H1 (cell line): ENCODE measurements around the gene OR5J2. TPM values are rescaled to one million over a fixed set of nuclear protein-coding genes. Genes with fewer than 3 reads are reported as not detected.

Experiments used
- ATF3 ChIP-seq: IDR thresholded peaks from 2 replicates; pipeline ENCODE4 v1.6.1; 2011; ENCODE audit warnings: low read depth, mild to moderate bottlenecking, low read length; ENCODE audit not compliant: insufficient read depth
- CHD2 ChIP-seq: IDR thresholded peaks from 2 replicates; pipeline ENCODE4 v1.6.1; 2012; ENCODE audit warnings: low read length, improper control_type of control experiment
- KDM1A ChIP-seq: fragments of 200-600, 300-600 bp; sonication (generic); IDR thresholded peaks from 2 replicates; pipeline ENCODE4 v1.7.1; 2016; ENCODE audit warnings: mild to moderate bottlenecking, low read length, borderline replicate concordance
- POU5F1 ChIP-seq: IDR thresholded peaks from 2 replicates; pipeline ENCODE4 v1.6.1; 2011; ENCODE audit warnings: low read depth, mild to moderate bottlenecking, low read length, moderate library complexity
- RAD21 ChIP-seq, 2 experiments: IDR thresholded peaks in 1 of 2; conservative IDR thresholded peaks in 1 of 2; 2 replicates each; pipeline ENCODE4 v1.6.1; 2011; ENCODE audit warnings: low read depth in 2 of 2, low read length in 2 of 2, improper control_type of control experiment in 1 of 2, inconsistent platforms in 1 of 2, mild to moderate bottlenecking in 1 of 2, moderate library complexity in 1 of 2
- SP4 ChIP-seq: IDR thresholded peaks from 2 replicates; pipeline ENCODE4 v1.6.1; 2012; ENCODE audit warnings: low read length, inconsistent platforms
- polyA plus RNA-seq, 7 experiments: library from polyadenylated mRNA; depleted of rRNA in 3 of 7; stranded (reverse) in 5 of 7; unstranded in 2 of 7; fragments of >200 nt in 5 of 7; fragments of 200-250 nt in 2 of 7; gene quantifications; 1 replicate in 5 of 7; 2 replicates in 1 of 7; 4 replicates in 1 of 7; pipeline versions ENCODE4 v1.2.1 to v1.2.3, GENCODE V29; 2011 to 2013; ENCODE audit warnings: missing spikeins in 2 of 7, mixed read lengths in 2 of 7
- total RNA-seq: library from RNA; stranded (reverse); fragmentation: NEBNext Ultra II Directional; extraction: Animal tissue kit (Norgen Biotek cat#: 25700); gene quantifications from 2 replicates; pipeline ENCODE4 v1.2.1, GENCODE V29; 2021

The OR5J2 gene
- total and polyA plus RNA-seq, 2 of the 8 experiments (the other 6 are each of a cell fraction or from before 2014, with no cell fraction given): not detected

GRCh38 chr11:56196705-56197104 is 20.3 kb downstream of the OR5J2 start (continued):
- no peak for TF ChIP-seq KDM1A
- no peak for TF ChIP-seq RAD21 (IDR thresholded peaks at IDR 0.05 in 1 of 2, conservative IDR thresholded peaks at IDR 0.05 in 1 of 2; ENCODE audit: low read depth in 2 of 2, low read length in 2 of 2)
- TF ChIP-seq SP4: no peak
- no peak for TF ChIP-seq CHD2
- no peak for TF ChIP-seq ATF3
- no peak for TF ChIP-seq POU5F1
